IMR-90 (cell line): ENCODE results near the gene MFAP4. TPM values are rescaled to one million over a fixed set of nuclear protein-coding genes. Genes with fewer than 3 reads are reported as not detected.

Source experiments
- CEBPB ChIP-seq: IDR thresholded peaks from 2 replicates; pipeline ENCODE4 v1.6.1; 2012; ENCODE audit warnings: low read depth, low read length, improper control_type of control experiment
- RAD21 ChIP-seq: IDR thresholded peaks from 2 replicates; pipeline ENCODE4 v1.6.1; 2012; ENCODE audit warnings: low read length, improper control_type of control experiment
- RFX5 ChIP-seq: IDR thresholded peaks from 2 replicates; pipeline ENCODE4 v1.8.0; 2012; ENCODE audit warnings: low read depth, mild to moderate bottlenecking, low read length, moderate library complexity
- polyA plus RNA-seq, 3 experiments: library from polyadenylated mRNA; depleted of rRNA; stranded (reverse); fragments of >200 nt; gene quantifications; 2 replicates each; pipeline ENCODE4 v1.2.3, GENCODE V29; 2012; ENCODE audit warnings: low replicate concordance in 1 of 3
- total RNA-seq: library from RNA; depleted of rRNA; stranded (reverse); fragments of >200 nt; gene quantifications from 2 replicates; pipeline ENCODE4 v1.2.3, GENCODE V29; 2012
- TF ChIP-seq, protein P1 (sequence below): conservative IDR thresholded peaks from 2 replicates; pipeline ENCODE4 v1.5.1; 2012; ENCODE audit warnings: mild to moderate bottlenecking, low read depth, low read length, improper control_type of control experiment

Gene MFAP4
- total and polyA plus RNA-seq, 2 of the 4 experiments (the other 2 are of a cell fraction): 7.0 to 71.6 TPM

DNA sequence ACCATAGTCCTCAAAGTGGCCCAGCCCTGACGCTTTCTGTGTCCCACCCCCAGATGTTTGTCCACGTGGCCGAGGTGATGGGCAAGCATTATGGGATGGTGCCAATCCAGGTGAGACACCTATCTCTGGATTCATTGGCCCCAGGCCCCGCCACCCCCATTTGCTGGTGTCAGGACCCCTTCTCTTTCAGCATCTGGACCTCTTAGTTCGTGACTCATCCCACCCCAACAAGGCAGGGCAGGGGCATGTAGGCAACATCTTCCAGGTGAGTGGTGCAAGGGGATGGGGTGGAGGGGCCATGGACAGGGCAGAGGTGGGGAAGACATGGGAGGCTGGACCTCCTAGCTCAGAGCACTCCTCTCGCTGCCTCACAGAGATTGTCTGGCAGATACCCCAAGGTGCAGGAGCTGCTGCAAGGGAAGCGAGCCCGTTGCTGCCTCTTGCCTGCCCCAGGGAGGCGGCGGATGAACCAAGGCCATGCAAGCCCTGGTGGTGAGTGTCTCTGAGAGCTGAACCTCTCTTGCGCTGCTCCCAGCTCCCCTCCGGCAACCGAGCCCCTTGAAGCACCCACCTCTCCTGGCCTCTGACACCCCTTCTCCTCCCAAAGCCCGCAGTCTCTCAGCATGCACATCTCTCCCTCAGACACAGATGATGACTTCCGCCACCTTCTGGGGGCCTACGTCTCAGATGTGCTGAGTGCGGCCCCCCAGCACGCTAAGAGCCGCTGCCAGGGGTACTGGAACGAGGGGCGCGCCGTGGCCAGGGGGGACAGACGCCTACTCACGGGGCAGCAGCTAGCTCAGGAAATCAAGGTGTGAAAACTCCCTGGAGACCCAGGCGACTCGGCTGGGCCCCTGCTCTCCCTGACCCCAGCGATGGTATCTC lies 27.6 kb upstream of the MFAP4 start (continued):
- TF ChIP-seq, protein P1, sequence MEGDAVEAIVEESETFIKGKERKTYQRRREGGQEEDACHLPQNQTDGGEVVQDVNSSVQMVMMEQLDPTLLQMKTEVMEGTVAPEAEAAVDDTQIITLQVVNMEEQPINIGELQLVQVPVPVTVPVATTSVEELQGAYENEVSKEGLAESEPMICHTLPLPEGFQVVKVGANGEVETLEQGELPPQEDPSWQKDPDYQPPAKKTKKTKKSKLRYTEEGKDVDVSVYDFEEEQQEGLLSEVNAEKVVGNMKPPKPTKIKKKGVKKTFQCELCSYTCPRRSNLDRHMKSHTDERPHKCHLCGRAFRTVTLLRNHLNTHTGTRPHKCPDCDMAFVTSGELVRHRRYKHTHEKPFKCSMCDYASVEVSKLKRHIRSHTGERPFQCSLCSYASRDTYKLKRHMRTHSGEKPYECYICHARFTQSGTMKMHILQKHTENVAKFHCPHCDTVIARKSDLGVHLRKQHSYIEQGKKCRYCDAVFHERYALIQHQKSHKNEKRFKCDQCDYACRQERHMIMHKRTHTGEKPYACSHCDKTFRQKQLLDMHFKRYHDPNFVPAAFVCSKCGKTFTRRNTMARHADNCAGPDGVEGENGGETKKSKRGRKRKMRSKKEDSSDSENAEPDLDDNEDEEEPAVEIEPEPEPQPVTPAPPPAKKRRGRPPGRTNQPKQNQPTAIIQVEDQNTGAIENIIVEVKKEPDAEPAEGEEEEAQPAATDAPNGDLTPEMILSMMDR: no peak
- TF ChIP-seq RAD21 (no peak), CEBPB (no peak), RFX5 (no peak)
